ENCODE data around the gene UPK3B.
"Not testable (repeated sequence)": the region's sequence is repeated elsewhere in the genome, so short reads cannot be mapped to it uniquely, and the experiment has no call there.

GRCh38 chr7:76482660-76483059 is 27.7 kb upstream of the UPK3B start:
- TF ChIP-seq, protein P1, sequence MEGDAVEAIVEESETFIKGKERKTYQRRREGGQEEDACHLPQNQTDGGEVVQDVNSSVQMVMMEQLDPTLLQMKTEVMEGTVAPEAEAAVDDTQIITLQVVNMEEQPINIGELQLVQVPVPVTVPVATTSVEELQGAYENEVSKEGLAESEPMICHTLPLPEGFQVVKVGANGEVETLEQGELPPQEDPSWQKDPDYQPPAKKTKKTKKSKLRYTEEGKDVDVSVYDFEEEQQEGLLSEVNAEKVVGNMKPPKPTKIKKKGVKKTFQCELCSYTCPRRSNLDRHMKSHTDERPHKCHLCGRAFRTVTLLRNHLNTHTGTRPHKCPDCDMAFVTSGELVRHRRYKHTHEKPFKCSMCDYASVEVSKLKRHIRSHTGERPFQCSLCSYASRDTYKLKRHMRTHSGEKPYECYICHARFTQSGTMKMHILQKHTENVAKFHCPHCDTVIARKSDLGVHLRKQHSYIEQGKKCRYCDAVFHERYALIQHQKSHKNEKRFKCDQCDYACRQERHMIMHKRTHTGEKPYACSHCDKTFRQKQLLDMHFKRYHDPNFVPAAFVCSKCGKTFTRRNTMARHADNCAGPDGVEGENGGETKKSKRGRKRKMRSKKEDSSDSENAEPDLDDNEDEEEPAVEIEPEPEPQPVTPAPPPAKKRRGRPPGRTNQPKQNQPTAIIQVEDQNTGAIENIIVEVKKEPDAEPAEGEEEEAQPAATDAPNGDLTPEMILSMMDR (IDR thresholded peaks at IDR 0.05): not testable (repeated sequence)
- not testable (repeated sequence) for TF ChIP-seq POLR2A (IDR thresholded peaks at IDR 0.05)

All from Peyer's patch (tissue), 4 donors.